MV-4-11 (cell line): ENCODE data around the gene MMP21.

Experiments used
- DNase-seq: peaks from one replicate; lab custom pipeline; 2025; lab: John Stamatoyannopoulos, UW

Gene MMP21

GRCh38 chr10:125792342-125793300 lies 17.0 kb upstream of the MMP21 start:
- DNase-seq, result no peak

- no peak for DNase-seq
Measured at GRCh38 chr10:125788156-125789034, 12.8 kb upstream of the MMP21 start.

GRCh38 chr10:125785791-125786190 lies 10.2 kb upstream of the MMP21 start:
- no peak for DNase-seq

GRCh38 chr10:125783957-125784356 lies 8.3 kb upstream of the MMP21 start:
- peak; percentile 71 for DNase-seq

- no peak for DNase-seq
Measured at GRCh38 chr10:125783408-125783807, 7.8 kb upstream of the MMP21 start.

- no peak for DNase-seq
Measured at GRCh38 chr10:125782616-125783015, 7.0 kb upstream of the MMP21 start.

GRCh38 chr10:125782054-125782453 lies 6.4 kb upstream of the MMP21 start:
- no peak for DNase-seq

GRCh38 chr10:125781374-125781773 lies 5.8 kb upstream of the MMP21 start:
- DNase-seq, result no peak

- DNase-seq, result peak; percentile 15
Measured at GRCh38 chr10:125779403-125780327, 4.0 kb upstream of the MMP21 start.

- no peak for DNase-seq
Measured at GRCh38 chr10:125778556-125778955, 2.9 kb upstream of the MMP21 start.

- DNase-seq, result no peak
Measured at GRCh38 chr10:125777806-125778205, 2.2 kb upstream of the MMP21 start.

- DNase-seq, result no peak
Measured at GRCh38 chr10:125774581-125775191, 935 bp downstream of the MMP21 start.

GRCh38 chr10:125773687-125774543 lies 1.7 kb downstream of the MMP21 start:
- no peak for DNase-seq

GRCh38 chr10:125772864-125773180 lies 2.8 kb downstream of the MMP21 start:
- no peak for DNase-seq

GRCh38 chr10:125772112-125772863 lies 3.3 kb downstream of the MMP21 start:
- no peak for DNase-seq

- DNase-seq, result no peak
Measured at GRCh38 chr10:125770844-125771243, 4.8 kb downstream of the MMP21 start.

GRCh38 chr10:125769175-125769574 lies 6.4 kb downstream of the MMP21 start:
- no peak for DNase-seq

- DNase-seq, result no peak
Measured at GRCh38 chr10:125768219-125768855, 7.3 kb downstream of the MMP21 start.

- DNase-seq, result no peak
Measured at GRCh38 chr10:125766511-125766910, 9.1 kb downstream of the MMP21 start.
